ENCODE data around the gene YPEL1. TPM values are rescaled to one million over a fixed set of nuclear protein-coding genes. Genes with fewer than 3 reads are reported as not detected.

YPEL1 gene
- polyA plus RNA-seq, 3 donors, result 1.5 to 3.0 (median 2.9) TPM

DNA sequence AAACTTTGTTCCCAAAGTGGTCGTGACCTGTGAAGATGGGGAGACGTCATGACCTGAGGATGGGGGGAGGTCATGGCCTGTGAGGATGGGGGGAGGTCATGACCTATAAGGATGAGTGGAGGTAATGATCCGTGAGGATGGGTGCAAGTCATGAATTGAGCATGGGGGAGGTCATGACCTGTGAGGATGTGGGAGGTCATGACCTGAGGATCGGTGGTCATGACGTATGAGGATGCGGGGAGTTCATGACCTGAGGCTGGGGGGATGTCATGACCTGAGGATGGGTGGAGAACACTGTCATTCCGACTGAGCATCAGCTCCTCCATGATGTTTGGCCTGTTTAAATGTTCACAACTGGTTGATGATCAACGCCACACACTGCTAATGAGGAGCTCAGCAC, 25.9 kb downstream of the YPEL1 start:
- H3K27ac ChIP-seq (ENCODE audit: low read depth, low read length), result no peak overlapping the region
- 78 to 93% (median 86%) methylated on average over 8 of the region's 8 CpGs for WGBS, 3 donors

DNA sequence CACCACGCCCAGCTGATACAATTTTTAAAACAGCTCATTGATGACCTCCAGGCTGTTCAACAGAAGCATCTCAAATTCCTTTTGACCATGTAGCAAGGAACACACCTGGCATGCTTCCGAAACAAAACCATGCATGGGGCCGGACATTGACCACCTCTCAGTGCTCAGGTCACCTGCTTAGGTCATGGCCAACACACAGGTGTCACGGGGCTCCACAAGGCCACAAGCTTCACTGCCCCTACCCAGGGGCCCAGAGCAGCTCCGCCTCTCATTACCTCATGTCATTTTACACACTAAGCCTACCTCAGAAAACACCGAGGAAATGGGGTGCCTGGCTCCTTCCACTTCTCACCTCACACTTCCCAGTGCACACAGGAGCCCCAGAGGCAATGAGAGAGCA, 26.6 kb downstream of the YPEL1 start:
- no peak overlapping the region for H3K27ac ChIP-seq (ENCODE audit: low read depth, low read length)
- WGBS, 3 donors, result 92 to 97% (median 97%) methylated on average over 6 of the region's 6 CpGs

DNA sequence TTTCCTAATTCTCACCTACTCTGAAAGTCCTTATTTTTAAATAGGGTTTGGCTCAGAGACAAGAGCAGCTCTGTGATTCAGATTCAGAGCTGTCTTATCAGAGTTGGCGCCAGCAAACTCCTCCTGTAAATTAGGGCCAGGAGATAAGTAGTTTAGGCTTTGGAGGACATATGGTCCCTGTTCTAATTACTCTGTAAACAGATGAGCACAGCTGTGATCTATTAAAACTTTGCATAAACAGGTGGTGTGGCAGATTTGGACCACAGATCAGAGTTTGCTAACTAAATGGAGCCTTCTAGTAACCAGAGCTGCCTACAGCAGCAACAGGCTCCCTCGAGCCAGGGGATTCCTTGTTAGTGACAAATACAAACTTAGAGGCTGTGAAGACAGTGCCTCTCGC, 27.9 kb downstream of the YPEL1 start:
- no peak overlapping the region for H3K27ac ChIP-seq (ENCODE audit: low read depth, low read length)
- WGBS, 3 donors, result 66 to 80% (median 77%) methylated on average over 3 of the region's 3 CpGs

DNA sequence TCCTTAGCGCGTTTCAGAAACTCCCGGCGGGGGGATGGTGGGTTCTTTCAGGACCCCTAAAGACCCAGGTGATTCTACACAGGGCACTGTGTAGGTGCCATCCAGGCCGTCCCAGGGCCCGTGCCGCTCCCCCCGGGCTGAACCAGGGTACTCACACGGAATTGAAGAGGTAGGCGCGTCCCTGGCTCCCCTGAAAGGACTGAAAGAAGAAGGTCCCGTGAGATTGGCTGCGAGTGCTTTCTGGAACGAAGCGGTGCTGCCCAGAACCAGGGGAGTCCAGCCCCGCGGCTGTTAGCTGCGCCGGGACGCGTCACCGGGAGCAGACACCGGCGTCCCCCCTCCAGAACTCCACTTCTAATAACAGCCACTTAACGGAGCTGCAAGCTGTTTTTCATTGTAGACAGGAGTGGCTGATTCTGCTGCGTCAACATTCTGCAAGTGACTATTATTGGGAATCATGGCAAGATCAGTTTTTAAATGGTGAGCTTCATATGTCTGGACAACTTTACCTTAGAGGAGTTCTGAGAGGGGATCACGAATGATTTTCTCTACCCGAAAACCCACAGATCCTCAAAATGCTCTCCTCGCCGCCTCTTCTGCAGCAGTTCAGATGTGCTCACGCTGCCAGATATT, 31.8 kb downstream of the YPEL1 start:
- H3K27ac ChIP-seq (ENCODE audit: low read depth, low read length), result no peak overlapping the region
- 91 to 93% (median 92%) methylated on average over 31 of the region's 31 CpGs for WGBS, 3 donors

DNA sequence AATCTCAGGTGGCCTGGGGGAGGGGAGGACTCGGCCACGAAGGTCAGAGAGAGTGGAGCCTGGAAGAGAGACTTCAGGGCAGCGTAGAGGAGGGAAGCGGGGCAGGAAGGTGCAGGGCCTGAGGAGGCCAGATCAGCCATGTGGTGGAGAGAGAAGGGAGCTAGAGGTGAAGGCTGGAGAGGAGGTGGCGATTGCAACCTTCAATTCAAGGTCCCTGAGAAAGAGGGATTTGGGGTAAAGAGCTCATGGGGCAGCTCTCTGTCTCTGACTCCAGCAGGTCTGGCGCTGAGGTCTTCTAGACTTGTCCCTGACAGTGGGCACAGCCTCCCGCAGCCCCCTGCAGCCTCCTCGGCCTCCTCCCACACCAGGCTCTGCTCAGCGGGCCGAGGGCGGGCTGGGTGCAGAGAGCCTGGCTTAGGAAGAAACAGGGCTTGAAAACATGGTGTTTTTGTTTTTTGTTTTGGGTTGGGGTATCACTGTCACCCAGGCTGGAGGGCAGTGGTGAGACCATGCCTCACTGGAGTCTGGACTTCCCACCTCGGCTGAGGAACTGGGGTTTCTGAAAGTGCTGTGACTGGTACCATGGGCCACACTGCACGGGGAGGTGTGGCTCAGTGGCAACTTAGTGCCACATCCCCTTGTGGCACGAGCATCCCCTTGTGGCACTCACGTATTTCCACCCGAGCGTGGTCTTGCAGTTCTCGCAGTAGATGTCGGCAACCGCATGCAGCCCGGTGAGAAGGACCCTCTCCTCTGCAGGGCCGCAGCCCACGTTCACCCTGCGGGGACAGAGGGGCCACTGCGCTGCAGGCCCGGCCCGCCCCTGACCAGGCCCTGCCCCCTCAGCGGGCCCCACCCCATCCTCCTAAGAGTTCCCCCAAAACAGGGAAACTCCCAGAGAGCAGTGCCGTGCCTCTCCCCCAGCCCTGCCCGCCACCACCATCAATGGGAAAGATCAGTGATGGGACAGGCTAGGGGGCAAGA, 32.6 kb downstream of the YPEL1 start:
- H3K27ac ChIP-seq (ENCODE audit: low read depth, low read length), result no peak overlapping the region
- 90 to 93% (median 91%) methylated on average over 30 of the region's 30 CpGs for WGBS, 3 donors

DNA sequence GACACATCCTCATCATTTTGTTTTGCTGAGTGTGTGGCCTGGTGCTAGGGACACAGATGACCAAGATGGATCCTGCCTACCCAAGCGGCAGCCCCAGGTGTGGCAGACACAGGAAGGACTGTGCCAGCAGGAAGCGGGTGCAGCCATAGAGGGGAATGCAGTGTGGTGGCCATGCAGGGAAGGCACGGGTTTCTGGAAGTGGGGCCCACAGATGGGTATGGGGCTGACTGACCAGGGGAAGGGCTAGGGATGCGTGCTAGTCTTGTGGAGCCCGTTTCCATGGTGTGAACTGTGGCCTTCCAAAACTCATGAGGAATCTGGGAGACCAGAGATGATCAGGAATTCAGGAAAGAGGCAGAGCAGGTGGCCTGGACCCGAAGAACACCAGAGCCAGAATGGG, 33.5 kb downstream of the YPEL1 start:
- WGBS, 3 donors, result 90 to 95% (median 93%) methylated on average over 6 of the region's 6 CpGs
- H3K27ac ChIP-seq (ENCODE audit: low read depth, low read length), result no peak overlapping the region

DNA sequence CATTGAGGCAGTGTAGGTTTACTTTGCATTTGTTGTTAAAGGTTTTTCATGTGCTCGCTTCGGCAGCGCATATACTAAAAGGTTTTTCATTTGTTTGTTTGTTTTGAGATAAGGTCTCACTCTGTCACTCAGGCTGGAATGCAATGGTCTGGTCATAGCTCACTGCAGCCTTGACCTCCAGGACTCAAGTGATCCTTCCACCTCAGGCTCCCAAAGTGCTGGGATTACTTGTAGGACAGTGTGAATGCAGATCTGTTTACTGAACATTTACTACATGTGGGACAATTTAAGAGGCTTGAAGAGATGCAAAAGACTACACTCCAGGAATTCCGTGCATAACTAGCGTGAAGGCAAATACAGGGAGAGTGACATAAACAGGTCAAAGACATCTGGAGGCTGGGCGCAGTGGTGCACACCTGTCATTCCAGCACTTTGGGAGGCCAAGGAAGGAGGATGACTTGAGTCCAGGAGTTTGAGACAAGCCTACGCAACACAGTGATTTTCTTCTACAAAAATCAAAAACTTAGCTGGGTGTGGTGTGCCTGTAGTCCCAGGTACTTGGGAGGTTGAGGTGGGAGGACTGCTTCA, 34.1 kb downstream of the YPEL1 start:
- 53 to 94% (median 93%) methylated on average over 7 of the region's 7 CpGs for WGBS, 3 donors
- H3K27ac ChIP-seq (ENCODE audit: low read depth, low read length), result no peak overlapping the region

DNA sequence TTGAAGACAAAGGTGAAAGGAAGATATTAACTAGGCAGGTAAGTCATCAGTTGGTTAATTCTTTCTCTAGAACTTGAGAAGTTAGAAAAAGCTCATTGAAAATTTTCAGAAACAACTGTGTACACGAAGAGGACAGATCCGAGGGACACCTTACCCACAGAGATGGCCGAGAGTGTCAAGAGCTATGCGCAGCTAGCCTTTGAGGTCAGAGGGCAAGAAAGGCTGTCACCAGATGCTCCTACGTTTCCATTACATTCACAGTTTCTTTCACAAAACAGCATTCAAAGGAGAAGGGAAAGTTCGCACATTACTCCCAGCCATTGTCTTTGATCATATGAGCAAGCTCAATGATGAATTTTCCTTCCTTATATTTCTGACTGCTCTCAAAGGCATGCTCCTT, 34.8 kb downstream of the YPEL1 start:
- H3K27ac ChIP-seq (ENCODE audit: low read depth, low read length), result no peak overlapping the region
- WGBS, 3 donors, result 90 to 96% (median 90%) methylated on average over 6 of the region's 6 CpGs

DNA sequence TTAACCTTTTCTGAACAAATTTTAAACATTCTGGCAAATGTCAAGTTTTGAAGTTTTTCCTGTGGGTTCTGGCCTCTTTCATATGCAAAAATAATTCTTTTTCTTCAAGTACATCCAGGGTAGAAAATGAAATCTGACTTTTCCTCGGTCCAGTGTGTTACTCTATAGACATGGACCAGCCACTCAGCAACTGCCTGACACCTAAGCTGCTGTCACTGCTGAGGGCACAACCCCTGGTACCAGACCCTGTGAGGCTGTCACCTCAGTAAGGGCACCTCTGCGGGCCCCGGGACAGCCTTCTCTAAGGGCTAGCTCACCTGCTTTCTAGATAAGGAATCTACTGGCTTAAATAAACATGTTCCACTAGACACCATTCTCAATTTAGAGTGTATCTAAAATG, 36.0 kb downstream of the YPEL1 start:
- WGBS, 3 donors, result 42 to 88% (median 88%) methylated on average over 3 of the region's 3 CpGs
- no peak overlapping the region for H3K27ac ChIP-seq (ENCODE audit: low read depth, low read length)

DNA sequence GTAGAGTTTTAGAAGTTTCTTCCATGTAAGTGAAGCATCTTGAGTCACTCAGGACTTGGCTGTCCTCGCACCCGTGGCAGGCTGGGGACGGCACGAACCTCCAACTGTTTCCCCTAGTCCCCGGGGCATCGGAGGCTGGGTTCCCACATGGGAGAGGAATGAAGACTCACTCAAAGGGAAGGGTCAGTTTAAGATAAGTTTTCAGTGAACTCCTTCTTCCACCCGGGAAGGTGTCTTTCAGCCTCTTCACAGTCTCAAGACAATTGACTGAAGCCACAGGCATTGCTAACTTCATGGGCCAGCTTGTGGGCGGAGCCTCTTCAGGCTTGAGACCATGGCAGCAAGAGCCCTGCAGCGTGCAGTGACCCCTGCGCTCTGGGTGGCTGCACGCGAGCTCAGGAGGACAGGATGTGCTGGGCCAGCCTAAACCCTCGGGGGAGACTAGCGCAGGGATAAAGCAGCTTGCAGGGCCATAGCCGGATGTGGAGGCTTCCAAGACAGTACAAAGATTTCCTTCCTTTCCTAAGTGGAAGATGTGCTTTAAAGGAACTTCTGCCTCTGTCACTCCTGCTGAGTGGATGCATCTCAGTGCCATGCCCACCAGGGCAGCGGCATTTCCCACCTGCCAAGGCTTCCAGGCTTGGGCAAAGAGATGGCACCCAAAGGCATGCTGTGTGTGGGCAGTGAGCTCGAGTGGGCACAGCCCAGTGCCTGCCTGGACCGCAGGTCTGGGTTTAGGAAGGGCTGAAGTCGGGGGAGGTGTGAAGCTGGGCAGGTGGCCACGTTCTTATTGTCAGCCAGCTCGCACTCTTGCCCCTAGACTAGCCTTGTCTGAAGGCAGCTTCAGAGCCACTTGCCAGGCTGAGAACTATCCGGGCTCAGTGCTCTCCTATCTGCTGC, 36.9 kb downstream of the YPEL1 start:
- H3K27ac ChIP-seq (ENCODE audit: low read depth, low read length), result no peak overlapping the region
- WGBS, 3 donors, result 61 to 76% (median 64%) methylated on average over 22 of the region's 22 CpGs

DNA sequence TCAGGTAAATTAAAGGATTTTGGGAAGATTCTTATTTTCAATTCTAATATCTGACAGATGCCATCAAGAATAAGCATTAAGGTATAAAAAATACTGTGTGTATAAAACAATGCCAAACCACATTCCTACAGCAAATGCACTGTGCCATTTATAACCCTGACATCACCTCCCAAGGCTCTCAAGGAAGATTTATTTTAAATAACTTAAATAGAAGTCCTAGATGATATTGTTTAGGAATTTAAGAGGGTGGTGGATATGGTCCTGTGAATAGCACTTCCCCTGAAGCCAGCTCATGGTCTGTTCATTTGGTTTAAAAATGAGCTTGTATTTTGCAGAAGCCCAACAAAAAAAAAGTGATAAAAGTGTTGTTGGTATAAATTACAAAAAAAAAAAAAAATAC, 37.7 kb downstream of the YPEL1 start:
- no peak overlapping the region for H3K27ac ChIP-seq (ENCODE audit: low read depth, low read length)

DNA sequence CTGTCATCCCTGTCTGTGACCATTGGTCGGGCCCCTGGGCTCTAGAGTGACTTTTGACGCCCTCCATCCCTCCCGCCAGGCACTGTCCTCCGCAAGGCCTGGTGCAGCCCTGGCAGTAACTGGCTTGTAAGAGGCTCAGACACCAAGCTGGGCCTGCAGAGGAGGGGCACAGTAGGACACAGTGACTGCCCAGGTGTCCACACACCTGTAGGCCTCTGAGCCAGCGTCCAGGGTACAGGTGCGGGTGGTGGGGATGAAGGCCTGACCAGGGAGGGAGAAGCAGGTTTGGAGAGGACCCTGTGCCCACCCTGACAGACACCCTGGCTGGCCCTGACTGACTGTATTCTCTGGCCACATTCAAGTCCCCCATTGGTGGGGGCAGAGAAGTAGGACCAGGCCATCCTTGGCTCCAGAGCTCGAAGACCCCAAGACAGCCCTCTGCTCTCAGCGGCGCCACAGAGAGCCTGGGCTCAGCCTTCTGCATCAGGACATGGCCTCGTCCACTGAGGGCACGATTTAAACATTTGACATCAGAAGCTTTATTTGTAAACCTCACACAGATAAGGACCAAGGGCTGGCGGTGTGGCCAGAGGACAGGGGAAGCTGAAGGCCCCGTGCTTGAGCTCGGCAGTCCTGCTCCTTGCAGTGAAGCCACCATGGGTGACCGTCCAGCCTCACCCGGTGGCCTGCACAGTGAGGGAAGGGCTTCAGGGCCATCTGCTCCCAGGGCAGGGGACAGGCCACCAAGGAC, 38.4 kb downstream of the YPEL1 start:
- 85 to 97% (median 95%) methylated on average over 16 of the region's 16 CpGs for WGBS, 3 donors
- H3K27ac ChIP-seq (ENCODE audit: low read depth, low read length), result no peak overlapping the region

DNA sequence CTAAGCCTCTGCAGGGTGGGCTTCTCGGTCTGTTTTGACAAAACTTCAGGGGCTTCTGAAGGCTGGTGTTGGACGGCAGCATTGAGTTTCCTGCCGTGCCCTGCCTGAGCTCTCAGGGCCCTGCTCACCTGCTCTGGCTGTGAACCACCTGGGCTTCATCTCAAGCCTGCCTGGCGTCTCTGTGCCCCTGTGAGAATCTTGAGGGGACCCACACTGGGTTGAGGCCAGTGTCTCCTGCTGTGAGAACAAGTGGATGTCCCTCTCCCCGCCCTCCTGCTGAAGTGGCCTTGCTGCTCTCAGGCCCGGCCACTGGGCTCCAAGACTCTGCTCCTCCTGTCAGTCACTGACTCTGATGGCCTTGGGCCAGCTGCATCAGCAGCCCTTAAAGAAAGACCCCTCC, 39.5 kb downstream of the YPEL1 start:
- no peak overlapping the region for H3K27ac ChIP-seq (ENCODE audit: low read depth, low read length)
- 89 to 96% (median 89%) methylated on average over 6 of the region's 6 CpGs for WGBS, 3 donors

DNA sequence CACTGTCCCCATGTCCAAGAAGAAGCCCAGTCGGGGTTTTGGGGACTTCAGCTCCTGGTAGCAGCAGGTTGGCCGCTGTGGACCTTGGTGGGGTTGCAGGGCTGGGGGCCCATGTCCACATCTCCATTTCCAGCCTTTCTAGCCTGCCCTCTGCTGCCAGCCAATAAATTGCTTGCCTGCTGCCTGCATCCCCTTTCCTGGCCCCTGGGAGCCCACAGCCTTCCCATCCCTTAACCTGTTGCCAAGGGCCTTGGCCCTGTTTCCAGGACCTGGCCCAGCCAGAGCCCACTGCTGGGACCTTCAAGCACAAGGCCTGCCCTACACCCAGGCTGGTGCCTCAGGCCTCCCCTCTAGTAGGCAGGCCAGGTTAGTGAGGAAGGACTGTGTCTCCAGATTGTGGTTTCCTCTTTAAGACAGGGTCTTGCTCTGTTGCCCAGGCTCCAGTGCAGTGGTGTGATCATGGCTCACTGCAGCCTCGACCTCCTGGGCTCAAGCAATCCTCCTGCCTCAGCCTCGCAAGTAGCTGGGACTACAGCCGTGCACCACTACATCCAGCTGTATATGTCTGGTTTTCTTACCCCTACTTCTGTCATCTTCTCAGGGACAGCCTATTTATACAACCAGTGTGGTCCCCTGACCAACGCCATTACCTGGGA, 40.0 kb downstream of the YPEL1 start:
- no peak overlapping the region for H3K27ac ChIP-seq (ENCODE audit: low read depth, low read length)
- 90 to 94% (median 91%) methylated on average over 6 of the region's 6 CpGs for WGBS, 3 donors

DNA sequence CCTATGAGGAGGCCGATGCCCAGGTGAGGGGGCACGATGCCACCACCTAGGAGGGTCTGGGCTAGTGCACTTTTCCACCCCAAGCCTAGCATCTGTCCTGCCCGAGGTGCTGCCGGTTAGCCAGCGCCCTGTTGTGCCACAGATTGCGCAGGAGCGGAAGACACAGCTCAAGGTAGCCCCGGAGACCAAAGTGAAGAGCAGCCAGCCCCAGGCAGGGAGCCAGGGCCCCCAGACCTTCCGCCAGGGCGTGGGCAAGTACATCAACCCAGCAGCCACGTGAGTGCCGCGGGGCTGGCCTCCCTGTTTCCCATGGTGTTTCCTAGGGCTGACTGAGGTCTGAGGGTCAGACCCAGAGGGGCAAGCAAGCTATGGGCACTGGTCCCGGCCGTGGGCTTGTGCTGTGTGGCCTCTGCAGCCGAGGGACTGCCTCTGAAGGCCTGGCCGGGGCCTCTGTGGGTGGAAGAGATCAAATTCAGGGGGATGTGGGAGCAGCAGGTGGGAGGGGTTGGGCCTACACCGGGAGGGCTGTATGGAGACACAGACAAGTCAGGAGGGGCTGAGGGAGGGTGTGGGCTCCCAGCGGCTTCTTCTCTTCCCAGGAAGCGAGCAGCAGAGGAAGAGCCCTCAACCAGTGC, 40.7 kb downstream of the YPEL1 start:
- H3K27ac ChIP-seq (ENCODE audit: low read depth, low read length), result no peak overlapping the region

DNA sequence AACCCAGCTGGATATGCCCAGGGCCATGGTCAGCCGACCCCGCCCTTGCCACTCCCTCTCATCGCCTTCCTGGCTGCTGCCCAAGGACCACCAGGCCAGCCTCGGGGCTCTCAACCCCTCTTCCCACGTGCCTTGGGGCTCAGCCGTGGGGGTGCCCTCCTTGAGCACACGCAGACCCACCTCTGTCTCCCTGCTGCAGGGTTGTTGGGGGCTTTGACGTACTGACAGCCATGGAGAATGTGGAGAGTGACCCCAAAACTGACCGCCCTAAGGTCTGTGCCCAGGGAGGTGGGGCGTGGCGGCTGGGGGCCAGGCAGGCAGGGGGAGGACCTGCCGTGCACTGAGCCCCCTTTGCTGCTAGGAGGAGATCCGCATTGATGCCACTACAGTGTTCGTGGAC, 41.2 kb downstream of the YPEL1 start:
- H3K27ac ChIP-seq (ENCODE audit: low read depth, low read length), result no peak overlapping the region
- 87 to 93% (median 91%) methylated on average over 14 of the region's 14 CpGs for WGBS, 3 donors

More for the DNA sequence above, 40.7 kb downstream of the YPEL1 start:
- WGBS, 3 donors, result 83 to 88% (median 84%) methylated on average over 20 of the region's 20 CpGs

DNA sequence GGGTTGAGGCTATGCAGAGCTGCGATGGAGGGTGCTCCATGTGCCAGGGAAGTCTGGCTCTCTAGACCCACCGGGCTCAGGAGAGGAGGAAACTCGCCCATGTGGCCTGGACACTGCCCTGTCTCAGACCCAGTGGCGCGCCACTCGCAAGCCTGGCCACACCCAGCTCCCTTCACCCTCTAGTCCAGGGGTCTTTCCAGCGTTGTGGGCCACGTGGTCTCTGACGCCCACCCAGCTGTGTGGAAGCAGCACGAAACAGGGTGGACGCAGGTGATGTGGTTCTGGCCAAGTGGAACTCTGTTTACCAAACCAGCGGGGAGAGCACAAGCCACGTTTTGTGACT, 41.6 kb downstream of the YPEL1 start:
- H3K27ac ChIP-seq (ENCODE audit: low read depth, low read length), result no peak overlapping the region
- WGBS, 3 donors, result 90 to 94% (median 93%) methylated on average over 13 of the region's 13 CpGs
